Ovary (tissue), 9 donors: ENCODE data around the gene CORO1C. TPM values are rescaled to one million over a fixed set of nuclear protein-coding genes. Genes with fewer than 3 reads are reported as not detected.
"Not testable (repeated sequence)": the region's sequence is repeated elsewhere in the genome, so short reads cannot be mapped to it uniquely, and the experiment has no call there.

Experiments used
- DNase-seq, 5 donors: peaks; one replicate each; pipeline ENCODE4 v3.0.0-alpha.2; 2019 to 2020
- H3K27ac ChIP-seq, 2 donors: fragments of 200-600 bp; one replicate each; pipeline versions ENCODE4 v1.5.1 to v1.8.0; 2019 to 2022
- H3K27me3 ChIP-seq: fragments of 200-600 bp; one replicate; pipeline ENCODE4 v1.8.0; 2022
- H3K36me3 ChIP-seq: fragments of 200-600 bp; sonication (generic); one replicate; pipeline ENCODE4 v1.5.1; 2019
- H3K4me1 ChIP-seq: one replicate; pipeline ENCODE4 v1.8.1; 2013; ENCODE audit warnings: mild to moderate bottlenecking, moderate library complexity; ENCODE audit not compliant: insufficient read depth
- H3K4me3 ChIP-seq: fragments of 200-600 bp; sonication (generic); one replicate; pipeline ENCODE4 v1.5.1; 2017
- H3K9me3 ChIP-seq, 2 donors: fragments of 200-600 bp in 1 of 2; sonication (generic) in 1 of 2; one replicate each; pipeline versions ENCODE4 v1.5.1 to v1.8.1; 2013 to 2019; ENCODE audit warnings: mild to moderate bottlenecking in 1 of 2, moderate library complexity in 1 of 2
- EP300 ChIP-seq: sonication (generic); formaldehyde crosslinking; IDR thresholded peaks from one replicate; pipeline ENCODE4 v1.6.1; 2017; ENCODE audit warnings: antibody characterized with exemption
- POLR2A ChIP-seq: fragments of 450-650 bp; IDR thresholded peaks from one replicate; pipeline ENCODE4 v1.6.1; 2017; ENCODE audit warnings: antibody characterized with exemption, mild to moderate bottlenecking, moderate library complexity
- WGBS, 3 donors: extraction: QIAGEN DNeasy Blood & Tissue Kit in 1 of 3; methylation state at CpG; one replicate each; pipeline versions ENCODE4 v1.1.5 to v1.1.7; 2013 to 2017; 5-methylcytosine and 5-hydroxymethylcytosine counted together
- intact Hi-C, 4 donors: fragments of 100-400 bp; cut with DNase I; formaldehyde crosslinking; loops; one replicate each; pipeline versions ENCODE4 v1.11.0 to v1.15.1; 2022 to 2023
- polyA plus RNA-seq, 2 donors: library from polyadenylated mRNA; stranded (reverse); fragments of 200-250 nt in 1 of 2; fragments of 350-450 nt in 1 of 2; fragmentation: Illumina TruSeq in 1 of 2; extraction: RNeasy Lipid Tissue Mini Kit (QIAGEN cat#74804) in 1 of 2; gene quantifications; one replicate each; pipeline ENCODE4 v1.2.3, GENCODE V29; 2013 to 2014
- total RNA-seq, 7 donors: library from RNA; depleted of rRNA in 2 of 7; stranded (reverse); fragments of >200 nt in 2 of 7; fragmentation: NEBNext Ultra II Directional in 3 of 7; extraction: Animal tissue kit (Norgen Biotek cat#: 25700) in 3 of 7; gene quantifications; one replicate each; pipeline versions ENCODE4 v1.1.0 to v1.2.4, GENCODE V29; 2016 to 2023
- TF ChIP-seq, protein P1 (sequence below), 3 donors: fragments of 450-650 bp in 2 of 3; fragments of 200-600 bp in 1 of 3; IDR thresholded peaks; one replicate each; pipeline versions ENCODE4 v1.5.1 to v1.8.0; 2016 to 2022; ENCODE audit warnings: antibody characterized with exemption in 3 of 3, mild to moderate bottlenecking in 1 of 3
- donor health status: DM: no; HTN: no; CAD: no; lungs with moderate emphysema.
- donor health status: DM: no; HTN: no; CAD: no.
- donor health status: Bipolar disorder and iron deficiency.
- donor health status: DM: yes; HTN: yes; CAD: no.
- donor health status: DM: no; HTN: no; CAD: no.
- donor health status: DM: yes; HTN: yes; CAD: no.

Gene CORO1C
- total and polyA plus RNA-seq, 9 donors, result 35.1 to 143 (median 113) TPM

DNA sequence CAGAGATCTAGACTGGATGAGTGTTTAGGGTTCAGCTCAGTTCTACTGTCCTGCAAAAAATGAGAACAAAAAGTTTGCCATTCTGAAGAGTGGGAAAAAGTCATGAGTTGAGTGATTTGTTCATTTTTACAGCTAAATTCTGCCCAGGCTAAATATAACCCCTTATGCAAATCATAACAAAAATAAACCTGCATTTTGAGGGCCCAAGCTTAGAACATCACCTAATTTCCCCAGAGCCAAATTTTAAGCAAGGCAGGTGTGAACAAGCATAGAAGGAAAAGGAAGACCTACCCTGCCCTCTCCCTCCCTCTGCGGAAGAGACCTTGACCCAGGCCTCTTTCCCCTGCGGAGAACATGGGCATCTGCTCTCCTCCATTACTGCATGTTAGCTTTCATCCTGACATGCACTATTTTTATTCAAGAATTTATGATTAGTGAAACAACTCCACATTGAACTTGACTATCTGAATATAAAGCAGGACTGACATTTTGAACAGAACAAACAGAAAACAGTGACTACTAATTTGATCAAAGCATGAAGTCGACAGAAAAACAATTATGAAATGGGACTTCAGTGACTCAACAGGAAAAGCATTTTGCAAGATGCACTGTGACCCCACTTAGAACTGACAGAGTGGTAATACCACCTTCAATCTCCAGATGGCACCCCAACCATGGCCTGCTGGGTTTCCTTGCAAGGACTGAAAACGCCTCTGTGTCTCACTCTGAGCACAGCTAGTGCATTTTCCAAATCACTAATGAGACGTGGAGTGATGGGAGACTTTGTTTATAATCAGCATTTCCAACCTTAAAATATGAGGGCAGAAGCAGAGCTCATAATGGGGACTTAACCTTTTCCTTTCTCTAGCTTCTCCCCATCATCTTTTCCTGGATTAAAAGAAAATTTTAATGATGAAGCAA is 66.7 kb downstream of the CORO1C start:
- no peak overlapping the region for H3K4me3 ChIP-seq
- H3K27ac ChIP-seq, result peak overlapping the region; percentile 35 to 42
- intact Hi-C loops, result loop anchor here (2.0 to 10.0 kb wide), 8 partner anchors 60 to 430 kb away; partner anchors contain the start of genes ALKBH2 (in 1 of the 4), CORO1C (in 1 of the 4), SSH1 (in 1 of the 4) and UNG (in 1 of the 4)
- peak; percentile 77 to 94 (median 78) for DNase-seq
- peaks cover 6% of the 10 kb centered on the region for H3K4me1 ChIP-seq
- TF ChIP-seq, protein P1, sequence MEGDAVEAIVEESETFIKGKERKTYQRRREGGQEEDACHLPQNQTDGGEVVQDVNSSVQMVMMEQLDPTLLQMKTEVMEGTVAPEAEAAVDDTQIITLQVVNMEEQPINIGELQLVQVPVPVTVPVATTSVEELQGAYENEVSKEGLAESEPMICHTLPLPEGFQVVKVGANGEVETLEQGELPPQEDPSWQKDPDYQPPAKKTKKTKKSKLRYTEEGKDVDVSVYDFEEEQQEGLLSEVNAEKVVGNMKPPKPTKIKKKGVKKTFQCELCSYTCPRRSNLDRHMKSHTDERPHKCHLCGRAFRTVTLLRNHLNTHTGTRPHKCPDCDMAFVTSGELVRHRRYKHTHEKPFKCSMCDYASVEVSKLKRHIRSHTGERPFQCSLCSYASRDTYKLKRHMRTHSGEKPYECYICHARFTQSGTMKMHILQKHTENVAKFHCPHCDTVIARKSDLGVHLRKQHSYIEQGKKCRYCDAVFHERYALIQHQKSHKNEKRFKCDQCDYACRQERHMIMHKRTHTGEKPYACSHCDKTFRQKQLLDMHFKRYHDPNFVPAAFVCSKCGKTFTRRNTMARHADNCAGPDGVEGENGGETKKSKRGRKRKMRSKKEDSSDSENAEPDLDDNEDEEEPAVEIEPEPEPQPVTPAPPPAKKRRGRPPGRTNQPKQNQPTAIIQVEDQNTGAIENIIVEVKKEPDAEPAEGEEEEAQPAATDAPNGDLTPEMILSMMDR (IDR thresholded peaks at IDR 0.05), result peak; percentile 84 to 97 (median 95)
- TF ChIP-seq POLR2A (no peak), EP300 (no peak)
- H3K27me3 ChIP-seq, result no peaks in the 10 kb centered on the region
- WGBS, 3 donors, result 1 to 3% (median 1%) methylated on average over 5 of the region's 5 CpGs
- H3K36me3 ChIP-seq, result no peaks in the 10 kb centered on the region
- H3K9me3 ChIP-seq, result no peaks in the 10 kb centered on the region

DNA sequence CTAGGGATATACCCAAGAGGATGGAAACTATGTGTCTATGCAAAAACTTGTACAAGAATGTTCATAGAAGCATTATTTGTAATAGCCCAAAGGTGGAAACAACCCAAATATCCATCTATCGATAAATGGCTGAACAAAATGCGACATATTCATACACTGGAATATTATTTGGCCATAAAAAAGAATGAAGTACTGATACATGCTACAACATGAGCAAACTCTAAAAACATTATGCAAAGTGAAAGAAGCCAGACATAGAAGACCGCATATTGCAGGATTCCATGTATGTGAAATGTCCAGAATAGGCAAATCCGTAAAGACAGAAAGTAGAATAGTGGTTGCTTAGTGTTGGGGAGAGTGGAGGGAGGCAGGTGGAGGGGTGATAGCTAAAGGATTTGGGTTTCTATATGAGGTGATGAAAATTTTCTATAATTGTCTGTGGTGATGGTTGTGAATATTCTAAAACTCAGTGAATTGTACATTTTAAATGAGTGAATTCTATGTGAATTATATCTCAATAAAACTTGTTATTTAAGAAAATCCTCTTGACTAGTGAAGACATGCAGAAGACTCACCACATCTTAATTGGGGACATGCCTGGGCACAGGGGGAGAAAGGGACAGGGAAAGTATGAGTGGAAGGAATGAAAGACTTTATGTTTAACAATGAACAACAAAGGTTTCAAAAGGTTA is 67.8 kb downstream of the CORO1C start:
- peak overlapping the region; percentile 35 to 42 for H3K27ac ChIP-seq
- TF ChIP-seq, protein P1 (IDR thresholded peaks at IDR 0.05), result no peak
- no peak for DNase-seq
- no peak overlapping the region for H3K4me3 ChIP-seq
- H3K4me1 ChIP-seq, result peaks cover 6% of the 10 kb centered on the region
- H3K27me3 ChIP-seq, result no peaks in the 10 kb centered on the region
- H3K36me3 ChIP-seq, result no peaks in the 10 kb centered on the region
- WGBS, 3 donors, result 98 to 99% (median 98%) methylated on average over 4 of the region's 4 CpGs
- intact Hi-C loops, result loop anchor here in 3 of 4 donors (2.0 to 10.0 kb wide), 6 partner anchors 61 to 431 kb away; partner anchors contain the start of genes ALKBH2 (in 1 of the 3), CORO1C (in 1 of the 3) and UNG (in 1 of the 3)
- H3K9me3 ChIP-seq, result no peaks in the 10 kb centered on the region

DNA sequence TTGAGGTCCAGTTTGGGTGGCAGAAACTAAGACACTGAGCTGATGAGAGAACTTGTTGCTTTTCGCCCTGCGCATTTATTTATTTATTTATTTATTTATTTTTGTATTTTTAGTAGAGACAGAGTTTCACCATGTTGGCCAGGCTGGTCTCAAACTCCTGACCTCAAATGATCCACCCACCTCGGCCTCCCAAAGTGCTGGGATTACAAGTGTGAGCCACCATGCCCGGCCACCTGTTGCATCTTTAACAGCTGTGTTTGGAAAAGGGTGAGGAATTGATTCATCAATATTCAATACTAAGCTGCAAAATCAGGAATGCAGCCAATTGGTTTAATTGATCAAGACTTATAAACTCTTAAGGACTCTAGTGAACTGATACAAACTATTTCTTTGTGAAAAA is 73.2 kb downstream of the CORO1C start:
- H3K27me3 ChIP-seq, DNase-seq, H3K4me1 ChIP-seq, H3K27ac ChIP-seq, H3K36me3 ChIP-seq, H3K4me3 ChIP-seq, H3K9me3 ChIP-seq, intact Hi-C loops: not testable (repeated sequence)
- WGBS, 3 donors, result 97 to 98% (median 97%) methylated on average over 4 of the region's 4 CpGs

DNA sequence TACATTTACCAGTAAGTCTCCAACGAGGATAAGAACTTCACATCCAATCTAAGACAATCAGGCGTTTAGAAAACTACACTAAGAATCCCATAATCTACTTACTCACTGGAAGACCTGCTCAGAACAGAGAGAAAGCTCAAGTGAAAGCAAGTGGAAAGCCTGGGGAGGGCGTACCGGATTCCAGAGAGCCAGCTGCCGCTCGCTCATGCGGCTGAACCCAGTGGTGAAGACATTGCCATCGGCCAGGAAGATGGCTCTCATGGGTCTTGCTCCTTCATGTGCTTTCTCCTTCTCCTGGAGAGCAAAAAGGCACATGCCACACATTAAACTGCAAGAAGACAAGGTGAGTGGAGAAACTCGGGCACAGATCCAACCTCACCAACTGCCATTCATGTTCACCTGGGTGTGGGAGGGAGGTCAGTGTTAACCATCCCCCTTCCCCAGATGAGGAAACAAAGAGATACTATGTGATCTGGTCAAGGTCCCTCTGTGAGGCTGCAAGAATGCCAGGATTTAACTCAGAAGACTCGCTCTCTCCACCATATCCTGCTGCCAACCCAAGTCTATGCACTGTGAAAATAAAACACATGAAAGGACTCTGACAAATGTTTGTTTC is 74.1 kb downstream of the CORO1C start:
- Histone ChIP-seq H3K4me3 (no peak overlapping the region), H3K36me3 (no peaks in the 10 kb centered on the region), H3K9me3 (no peaks in the 10 kb centered on the region), H3K27ac (no peak overlapping the region), H3K4me1 (peaks cover 5% of the 10 kb centered on the region), H3K27me3 (no peaks in the 10 kb centered on the region)
- TF ChIP-seq, protein P1 (IDR thresholded peaks at IDR 0.05), result no peak
- TF ChIP-seq POLR2A (no peak), EP300 (no peak)
- WGBS, 3 donors, result 86 to 97% (median 95%) methylated on average over 10 of the region's 10 CpGs
- no peak for DNase-seq
- intact Hi-C loops, result no loop called here

DNA sequence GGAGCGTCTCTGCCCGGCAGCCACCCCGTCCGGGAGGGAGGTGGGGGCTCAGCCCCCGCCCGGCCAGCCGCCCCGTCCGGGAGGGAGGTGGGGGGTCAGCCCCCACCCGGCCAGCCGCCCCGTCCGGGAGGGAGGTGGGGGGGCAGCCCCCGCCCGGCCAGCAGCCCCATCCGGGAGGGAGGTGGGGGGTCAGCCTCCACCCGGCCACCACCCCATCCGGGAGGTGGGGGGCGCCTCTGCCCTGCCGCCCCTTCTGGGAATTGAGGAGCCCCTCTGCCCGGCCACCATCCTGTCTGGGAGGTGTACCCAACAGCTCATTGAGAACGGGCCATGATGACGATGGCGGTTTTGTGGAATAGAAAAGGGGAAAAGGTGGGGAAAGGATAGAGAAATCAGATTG is 75.1 kb downstream of the CORO1C start:
- H3K27me3 ChIP-seq, H3K4me1 ChIP-seq, intact Hi-C loops, H3K9me3 ChIP-seq, H3K4me3 ChIP-seq, DNase-seq, H3K36me3 ChIP-seq, H3K27ac ChIP-seq: not testable (repeated sequence)
- WGBS, 3 donors, result 89 to 95% (median 90%) methylated on average over 7 to 17 of the region's 24 CpGs

DNA sequence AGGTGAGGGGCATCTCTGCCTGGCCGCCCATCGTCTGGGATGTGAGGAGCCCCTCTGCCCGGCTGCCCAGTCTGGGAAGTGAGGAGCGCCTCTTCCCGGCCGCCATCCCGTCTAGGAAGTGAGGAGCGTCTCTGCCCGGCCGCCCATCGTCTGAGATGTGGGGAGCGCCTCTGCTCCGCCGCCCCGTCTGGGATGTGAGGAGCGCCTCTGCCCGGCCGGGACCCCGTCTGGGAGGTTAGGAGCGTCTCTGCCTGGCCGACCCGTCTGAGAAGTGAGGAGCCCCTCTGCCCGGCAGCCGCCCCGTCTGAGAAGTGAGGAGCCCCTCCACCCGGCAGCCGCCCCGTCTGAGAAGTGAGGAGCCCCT is 75.5 kb downstream of the CORO1C start:
- H3K27ac ChIP-seq, result not testable (repeated sequence)

DNA sequence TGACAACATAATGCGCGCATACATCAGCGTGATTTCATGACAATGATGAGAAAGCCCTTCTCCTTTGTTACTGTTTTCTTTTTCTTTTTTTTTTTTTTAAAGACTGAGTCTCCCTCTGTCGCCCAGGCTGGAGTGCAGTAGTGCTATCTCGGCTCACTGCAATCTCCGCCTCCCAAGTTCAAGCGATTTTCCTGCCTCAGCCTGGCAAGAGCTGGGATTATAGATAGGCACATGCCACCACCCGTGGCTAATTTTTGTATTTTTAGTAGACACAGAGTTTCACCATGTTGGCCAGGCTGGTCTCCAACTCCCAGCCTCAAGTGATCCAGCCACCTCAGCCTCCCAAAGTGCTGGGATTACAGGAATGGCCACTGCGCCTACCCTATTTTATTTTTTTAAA is 76.7 kb downstream of the CORO1C start:
- H3K36me3 ChIP-seq, H3K27me3 ChIP-seq, H3K4me1 ChIP-seq, intact Hi-C loops, H3K9me3 ChIP-seq, DNase-seq, H3K4me3 ChIP-seq, H3K27ac ChIP-seq: not testable (repeated sequence)
- 72 to 85% (median 75%) methylated on average over 9 of the region's 9 CpGs for WGBS, 3 donors

More for the DNA sequence above, 75.5 kb downstream of the CORO1C start:
- WGBS, 3 donors, result 92 to 98% (median 95%) methylated on average over 17 to 23 of the region's 28 CpGs
- H3K4me3 ChIP-seq, H3K36me3 ChIP-seq, DNase-seq, H3K9me3 ChIP-seq, intact Hi-C loops, H3K4me1 ChIP-seq, H3K27me3 ChIP-seq: not testable (repeated sequence)
